Psoas muscle (tissue), 8 donors: Measurements from ENCODE around the gene FGD3. TPM values are rescaled to one million over a fixed set of nuclear protein-coding genes. Genes with fewer than 3 reads are reported as not detected.

ENCODE experiments used
- ATAC-seq, 4 donors: fragments of 200-7000 bp; cut with Tn5 transposase; one replicate each; pipeline ENCODE4 v1.9.1; 2020; ENCODE audit warnings: moderate library complexity in 3 of 4, mild to moderate bottlenecking in 2 of 4
- DNase-seq, 2 donors: peaks; one replicate each; pipeline ENCODE4 v3.0.0-alpha.2; 2020
- H3K27ac ChIP-seq: fragments of 200-600 bp; one replicate; pipeline ENCODE4 v1.8.0; 2022
- H3K27me3 ChIP-seq, 3 donors: fragments of 200-600 bp in 1 of 3; one replicate each; pipeline versions ENCODE4 v1.6.1 to v1.8.0; 2013 to 2022; ENCODE audit warnings: low read length in 2 of 3, mild to moderate bottlenecking in 2 of 3, moderate library complexity in 1 of 3; ENCODE audit not compliant: insufficient read depth in 3 of 3
- H3K36me3 ChIP-seq, 2 donors: fragments of 200-600 bp in 1 of 2; one replicate each; pipeline versions ENCODE4 v1.6.1 to v1.8.0; 2013 to 2022; ENCODE audit warnings: low read depth in 1 of 2, mild to moderate bottlenecking in 1 of 2, moderate library complexity in 1 of 2; ENCODE audit not compliant: insufficient read depth in 1 of 2
- H3K4me1 ChIP-seq: fragments of 200-600 bp; one replicate; pipeline ENCODE4 v1.8.0; 2022
- H3K4me3 ChIP-seq: fragments of 200-600 bp; one replicate; pipeline ENCODE4 v1.8.0; 2022; ENCODE audit warnings: mild to moderate bottlenecking
- H3K9me3 ChIP-seq: fragments of 200-600 bp; one replicate; pipeline ENCODE4 v1.8.0; 2022
- CTCF ChIP-seq: fragments of 200-600 bp; IDR thresholded peaks from one replicate; pipeline ENCODE4 v1.8.0; 2022; ENCODE audit warnings: antibody characterized with exemption
- WGBS, 3 donors: extraction: QIAGEN DNeasy Blood & Tissue Kit; methylation state at CpG; one replicate each; pipeline versions ENCODE4 v1.1.6 to v1.1.7; 2013; 5-methylcytosine and 5-hydroxymethylcytosine counted together
- intact Hi-C, 2 donors: fragments of 100-400 bp; cut with DNase I; formaldehyde crosslinking; loops; one replicate each; pipeline versions ENCODE4 v1.11.0 to v1.14.2; 2022
- polyA plus RNA-seq, 3 donors: library from polyadenylated mRNA; stranded (reverse); fragments of 200-250 nt; gene quantifications; one replicate each; pipeline ENCODE4 v1.2.3, GENCODE V29; 2013
- total RNA-seq, 4 donors: library from RNA; stranded (reverse); fragmentation: NEBNext Ultra II Directional in 2 of 4; extraction: Animal tissue kit (Norgen Biotek cat#: 25700) in 2 of 4; gene quantifications; one replicate each; pipeline versions ENCODE4 v1.2.1 to v1.2.4, GENCODE V29; 2021 to 2023
- donor health status: healthy with polysubstance abuse.
- donor health status: DM: no; HTN: no; CAD: no; lungs with moderate emphysema.
- donor health status: Bipolar disorder and iron deficiency.
- donor health status: healthy.
- donor health status: DM: yes; HTN: yes; CAD: no.
- donor health status: DM: no; HTN: no; CAD: no.
- donor health status: DM: no; HTN: no; CAD: no.
- donor health status: DM: yes; HTN: yes; CAD: no.

FGD3 gene
- total and polyA plus RNA-seq, 7 donors, result 0.45 to 2.5 (median 1.2) TPM

- ATAC-seq (no peak), DNase-seq (no peak)
- H3K27me3 ChIP-seq, result no peaks in the 10 kb centered on the region
- no peaks in the 10 kb centered on the region for H3K9me3 ChIP-seq
- H3K36me3 ChIP-seq, result no peaks in the 10 kb centered on the region
- H3K4me1 ChIP-seq, result no peaks in the 10 kb centered on the region
- TF ChIP-seq CTCF, result no peak
- intact Hi-C loops, result loop anchor here in 1 of 2 donors (10.0 kb wide), 1 partner anchor 94 kb away; the partner anchor contains the start of gene CARD19
- 91 to 95% (median 94%) methylated on average over 2 of the region's 2 CpGs for WGBS, 3 donors
- H3K27ac ChIP-seq, result no peak overlapping the region
- no peak overlapping the region for H3K4me3 ChIP-seq
These were observed 53.7 kb downstream of the FGD3 start for GRCh38 chr9:93001031-93001430.

GRCh38 chr9:93002700-93003099, 55.4 kb downstream of the FGD3 start:
- DNase-seq (no peak), ATAC-seq (no peak)
- H3K4me3 ChIP-seq, result no peak overlapping the region
- H3K4me1 ChIP-seq, result no peaks in the 10 kb centered on the region
- no peak for TF ChIP-seq CTCF
- intact Hi-C loops, result loop anchor here in 1 of 2 donors (10.0 kb wide), 1 partner anchor 92 kb away; the partner anchor contains the start of gene CARD19
- no peak overlapping the region for H3K27ac ChIP-seq
- H3K27me3 ChIP-seq, result no peaks in the 10 kb centered on the region
- 92 to 96% (median 93%) methylated on average over 8 of the region's 8 CpGs for WGBS, 3 donors
- no peaks in the 10 kb centered on the region for H3K9me3 ChIP-seq
- no peaks in the 10 kb centered on the region for H3K36me3 ChIP-seq

GRCh38 chr9:93003552-93004407, 56.5 kb downstream of the FGD3 start:
- ATAC-seq (peak; percentile 67 to 79 (median 72)), DNase-seq (peak in 1 of 2 donors; percentile 73)
- Histone ChIP-seq H3K36me3 (no peaks in the 10 kb centered on the region), H3K9me3 (no peaks in the 10 kb centered on the region), H3K4me1 (no peaks in the 10 kb centered on the region), H3K27me3 (no peaks in the 10 kb centered on the region), H3K4me3 (peak overlapping the region; percentile 51), H3K27ac (no peak overlapping the region)
- WGBS, 3 donors, result 34 to 45% (median 42%) methylated on average over 26 to 28 of the region's 28 CpGs
- TF ChIP-seq CTCF, result peak; percentile 66
- intact Hi-C loops, result loop anchor here in 1 of 2 donors (10.0 kb wide), 1 partner anchor 91 kb away; the partner anchor contains the start of gene CARD19

DNA sequence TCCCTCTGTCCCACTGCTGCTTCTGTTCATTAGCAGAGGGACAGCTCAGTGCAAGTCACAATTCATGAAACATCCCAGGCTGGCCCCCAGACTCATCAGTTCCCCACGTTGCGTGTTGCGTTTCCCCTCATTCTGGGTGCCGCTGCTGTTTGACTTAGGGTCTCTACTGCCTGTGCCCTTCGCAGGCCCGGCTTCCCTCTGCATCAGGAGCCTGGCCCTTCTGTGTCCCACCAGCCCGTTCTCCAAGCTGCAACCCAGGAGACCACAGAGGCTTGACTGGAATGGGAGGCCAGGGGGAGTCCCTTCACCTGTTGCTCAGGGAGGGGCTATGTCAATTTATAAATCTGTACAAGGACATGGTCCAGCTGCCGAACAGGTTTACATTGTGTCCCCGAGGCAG, 57.2 kb downstream of the FGD3 start:
- no peak for ATAC-seq
- 81 to 90% (median 83%) methylated on average over 9 of the region's 9 CpGs for WGBS, 3 donors
- Histone ChIP-seq H3K36me3 (no peaks in the 10 kb centered on the region), H3K4me3 (no peak overlapping the region), H3K9me3 (no peaks in the 10 kb centered on the region), H3K27me3 (no peaks in the 10 kb centered on the region), H3K27ac (no peak overlapping the region), H3K4me1 (no peaks in the 10 kb centered on the region)
- no peak for DNase-seq
- intact Hi-C loops, result loop anchor here in 1 of 2 donors (10.0 kb wide), 1 partner anchor 90 kb away; the partner anchor contains the start of gene CARD19
- no peak for TF ChIP-seq CTCF
